HepG2 (cell line): Measurements from ENCODE around the gene PRDM10. TPM values are rescaled to one million over a fixed set of nuclear protein-coding genes. Genes with fewer than 3 reads are reported as not detected.

Experiments used
- ATAC-seq: fragments of 200-7000 bp; cut with Tn5 transposase; 3 replicates; pipeline ENCODE4 v1.9.1; 2020; ENCODE audit warnings: mild to moderate bottlenecking, moderate library complexity
- BruUV-seq: library from RNA; stranded (reverse); fragments of 400-500 nt; replicated peaks from 2 replicates; lab custom pipeline; 2021; lab: Mats Ljungman, UMichigan
- CTCF ChIA-PET: fragments of 300-600 bp; formaldehyde crosslinking; extraction: SDS; loops from one replicate; lab custom pipeline; 2021; ENCODE audit warnings: low total read pairs, inconsistent platforms, low intra/inter-chr PET ratio; lab: Yijun Ruan, JAX
- POLR2A ChIA-PET: fragments of 350-600 bp; sonication (Branson Sonifier 250); formaldehyde crosslinking; loops from one replicate; lab custom pipeline; 2020; ENCODE audit warnings: antibody characterized with exemption, inconsistent platforms; lab: Yijun Ruan, JAX
- DNase-seq: peaks from one replicate; pipeline ENCODE4 v3.0.0-alpha.2; 2015; ENCODE audit warnings: low spot score
- FAIRE-seq: peaks from 3 replicates; lab custom pipeline; 2011; peaks lifted over from hg19 to GRCh38; lab: Jason Lieb, UNC
- H2AFZ ChIP-seq: one replicate; pipeline ENCODE4 v1.6.1; 2011; ENCODE audit warnings: low read length, inconsistent platforms
- H3K27ac ChIP-seq: fragments of 300-600 bp; 3 replicates; pipeline ENCODE4 v1.8.0; 2011; ENCODE audit warnings: mixed run types, mild to moderate bottlenecking, mixed read lengths, low read length, inconsistent platforms; ENCODE audit not compliant: insufficient read depth; ENCODE audit errors: extremely low read length
- H3K27me3 ChIP-seq, 2 experiments: fragments of 200-600 bp in 1 of 2; 2 replicates in 1 of 2; 3 replicates in 1 of 2; pipeline versions ENCODE4 v1.6.0 to v1.8.0; 2011; ENCODE audit warnings: low read length in 2 of 2, mild to moderate bottlenecking in 2 of 2, moderate library complexity in 2 of 2, inconsistent platforms in 1 of 2; ENCODE audit not compliant: insufficient read depth in 2 of 2, control insufficient read depth in 1 of 2
- H3K36me3 ChIP-seq, 2 experiments: fragments of 200-600 bp in 1 of 2; replicated peaks in 1 of 2; 2 replicates in 1 of 2; 3 replicates in 1 of 2; pipeline versions ENCODE4 v1.5.1 to v1.8.0; 2011; ENCODE audit warnings: low read length in 2 of 2, inconsistent platforms in 1 of 2; ENCODE audit not compliant: insufficient read depth in 2 of 2, control insufficient read depth in 1 of 2
- H3K4me1 ChIP-seq: 2 replicates; pipeline ENCODE4 v1.5.1; 2012; ENCODE audit warnings: low read length, inconsistent platforms; ENCODE audit not compliant: insufficient read depth
- H3K4me2 ChIP-seq: 2 replicates; pipeline ENCODE4 v1.6.0; 2011; ENCODE audit warnings: low read depth, low read length, inconsistent platforms
- H3K4me3 ChIP-seq, 3 experiments: fragments of 200-600 bp in 1 of 3; sonication (generic), shearing (Covaris generic) in 1 of 3; replicated peaks in 1 of 3; 2 replicates each; pipeline ENCODE4 v1.5.1; 2011 to 2016; ENCODE audit warnings: low read length in 3 of 3, inconsistent platforms in 2 of 3, low read depth in 2 of 3, mild to moderate bottlenecking in 2 of 3, control low read depth in 1 of 3, mixed read lengths in 1 of 3; ENCODE audit not compliant: insufficient read depth in 1 of 3
- H3K79me2 ChIP-seq: one replicate; pipeline ENCODE4 v1.6.1; 2011; ENCODE audit warnings: low read length, inconsistent platforms; ENCODE audit not compliant: insufficient read depth
- H3K9ac ChIP-seq: 2 replicates; pipeline ENCODE4 v1.6.0; 2011; ENCODE audit warnings: mild to moderate bottlenecking, low read depth, low read length, inconsistent platforms; ENCODE audit not compliant: insufficient read depth
- H3K9me3 ChIP-seq: 2 replicates; pipeline ENCODE4 v1.5.1; 2012; ENCODE audit warnings: mild to moderate bottlenecking, low read length
- H4K20me1 ChIP-seq: 2 replicates; pipeline ENCODE4 v1.6.0; 2011; ENCODE audit warnings: inconsistent platforms, mild to moderate bottlenecking, low read length, moderate library complexity; ENCODE audit not compliant: insufficient read depth
- ESRRA ChIP-seq: sonication (generic); formaldehyde crosslinking; IDR thresholded peaks from 2 replicates; pipeline ENCODE4 v1.5.1; 2020; ENCODE audit warnings: mild to moderate bottlenecking, low read depth, missing genetic modification reagents
- PBX2 ChIP-seq: IDR thresholded peaks from 2 replicates; pipeline ENCODE4 v1.6.1; 2016; ENCODE audit warnings: control low read depth
- RORA ChIP-seq: sonication (generic); formaldehyde crosslinking; IDR thresholded peaks from 2 replicates; pipeline ENCODE4 v1.5.0; 2020; ENCODE audit warnings: mild to moderate bottlenecking, missing genetic modification reagents, moderate library complexity
- STAT6 ChIP-seq: sonication (generic); formaldehyde crosslinking; IDR thresholded peaks from 2 replicates; pipeline ENCODE4 v1.4.0; 2020; ENCODE audit warnings: missing genetic modification reagents, mild to moderate bottlenecking, borderline replicate concordance
- TEAD3 ChIP-seq: optimal IDR thresholded peaks from 2 replicates; pipeline ENCODE3; 2016; ENCODE audit warnings: borderline replicate concordance
- ZFP36L1 ChIP-seq: sonication (generic); formaldehyde crosslinking; IDR thresholded peaks from 2 replicates; pipeline ENCODE4 v1.8.0; 2022; ENCODE audit warnings: mild to moderate bottlenecking, missing genetic modification reagents, moderate library complexity
- ZNF513 ChIP-seq: sonication (generic); formaldehyde crosslinking; conservative IDR thresholded peaks from 2 replicates; pipeline ENCODE4 v1.5.0; 2020; ENCODE audit warnings: missing genetic modification reagents
- WGBS: methylation state at CpG from one replicate; pipeline ENCODE4 v1.1.6; 2017; ENCODE audit warnings: low lambda C conversion rate; 5-methylcytosine and 5-hydroxymethylcytosine counted together
- in situ Hi-C: cut with HindIII; loops from 2 replicates; pipeline ENCODE4 v1.10.0; 2017; ENCODE audit warnings: low pct_unique_long_range_greater_than_20kb; ENCODE audit not compliant: extremely low pct_ligation_motif_present
- intact Hi-C: fragments of 100-400 bp; cut with micrococcal nuclease; formaldehyde crosslinking; loops from one replicate; pipeline ENCODE4 v1.10.0; 2022; ENCODE audit not compliant: unreplicated experiment
- polyA plus RNA-seq, 8 experiments: library from polyadenylated mRNA; depleted of rRNA in 3 of 8; stranded (reverse) in 7 of 8; unstranded in 1 of 8; fragments of >200 nt; fragmentation: Illumina TruSeq in 4 of 8; extraction: Trizol in 4 of 8; gene quantifications; 2 replicates each; pipeline versions ENCODE4 v1.2.1 to v1.2.3, GENCODE V29; 2011 to 2016; ENCODE audit warnings: low read depth in 4 of 8, missing spikeins in 1 of 8, mixed read lengths in 1 of 8; ENCODE audit not compliant: insufficient read depth in 1 of 8
- total RNA-seq, 5 experiments: library from RNA; depleted of rRNA; stranded (reverse); fragments of >200 nt; fragmentation: Illumina TruSeq; extraction: Trizol; gene quantifications; 2 replicates each; pipeline ENCODE4 v1.2.3, GENCODE V29; 2016; ENCODE audit warnings: low read depth in 1 of 5
- TF ChIP-seq, protein P1 (sequence below): sonication (generic); formaldehyde crosslinking; IDR thresholded peaks from 2 replicates; pipeline ENCODE4 v1.8.0; 2022; ENCODE audit warnings: low read depth, missing genetic modification reagents

Gene PRDM10
- total and polyA plus RNA-seq, 2 of the 13 experiments (the other 11 are each of a cell fraction or from before 2014, with no cell fraction given) = 5.7 to 5.8 TPM

GRCh38 chr11:129928923-129929692 lies 73.5 kb downstream of the PRDM10 start:
- Histone ChIP-seq H3K4me1 (no peaks in the 10 kb centered on the region), H4K20me1 (no peaks in the 10 kb centered on the region), H3K9ac (no peak overlapping the region), H3K4me3 (no peak overlapping the region), H3K9me3 (no peaks in the 10 kb centered on the region), H3K4me2 (no peak overlapping the region), H3K27me3 (no peaks in the 10 kb centered on the region), H3K27ac (no peak overlapping the region), H2AFZ (no peak overlapping the region), H3K36me3 (peaks cover 2 to 28% of the 10 kb centered on the region in 2 experiments), H3K79me2 (no peaks in the 10 kb centered on the region)
- POLR2A ChIA-PET = interaction anchor here (0.7 to 1.2 kb wide), 2 partner anchors 15 to 74 kb away, joined by 3 read pairs; no protein-coding TSS in a partner anchor
- no TSS peak for BruUV-seq
- in situ Hi-C loops = loop anchor here (5.0 kb wide), 1 partner anchor 203 kb away; no protein-coding TSS in a partner anchor
- intact Hi-C loops = no loop called here
- CTCF ChIA-PET = no interaction called here
- no peak for DNase-seq
- WGBS = 96% methylated on average over 3 of the region's 3 CpGs
- no peak for TF ChIP-seq TEAD3 (CRISPR knock-in tag)
- ATAC-seq = no peak
- FAIRE-seq = no peak

DNA sequence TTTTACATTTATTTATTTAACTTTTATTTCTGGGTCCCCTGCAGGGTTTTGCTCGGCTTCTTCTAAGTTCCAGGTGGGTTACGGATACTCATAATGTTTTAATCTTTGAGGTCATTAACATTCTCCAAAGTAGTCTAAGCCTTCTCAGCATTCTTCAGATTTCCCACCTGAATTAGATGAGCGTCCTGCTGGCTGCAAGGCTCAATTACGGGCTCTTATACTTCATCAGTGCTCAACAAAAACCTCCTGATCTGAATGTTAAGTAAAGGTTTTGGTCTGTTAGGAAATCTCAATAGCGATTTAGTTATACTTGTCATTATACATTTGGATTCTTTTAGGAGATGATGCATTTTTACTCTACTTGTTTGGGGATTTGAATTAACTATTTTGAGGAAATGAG lies 80.0 kb downstream of the PRDM10 start:
- H2AFZ ChIP-seq = no peak overlapping the region
- no peak for TF ChIP-seq RORA (CRISPR knock-in tag)
- TF ChIP-seq, protein P1, sequence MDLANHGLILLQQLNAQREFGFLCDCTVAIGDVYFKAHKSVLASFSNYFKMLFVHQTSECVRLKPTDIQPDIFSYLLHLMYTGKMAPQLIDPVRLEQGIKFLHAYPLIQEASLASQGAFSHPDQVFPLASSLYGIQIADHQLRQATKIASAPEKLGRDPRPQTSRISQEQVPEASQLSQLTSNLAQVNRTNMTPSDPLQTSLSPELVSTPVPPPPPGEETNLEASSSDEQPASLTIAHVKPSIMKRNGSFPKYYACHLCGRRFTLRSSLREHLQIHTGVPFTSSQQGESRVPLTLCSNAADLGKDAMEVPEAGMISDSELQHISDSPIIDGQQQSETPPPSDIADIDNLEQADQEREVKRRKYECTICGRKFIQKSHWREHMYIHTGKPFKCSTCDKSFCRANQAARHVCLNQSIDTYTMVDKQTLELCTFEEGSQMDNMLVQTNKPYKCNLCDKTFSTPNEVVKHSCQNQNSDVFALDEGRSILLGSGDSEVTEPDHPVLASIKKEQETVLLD (CRISPR knock-in tag) = no peak
- TF ChIP-seq ESRRA = no peak
- TF ChIP-seq STAT6 (CRISPR knock-in tag) = no peak
- no peak for TF ChIP-seq ZNF513 (CRISPR knock-in tag)
- TF ChIP-seq ZFP36L1 (CRISPR knock-in tag) = no peak
- TF ChIP-seq PBX2 (CRISPR knock-in tag) = no peak

More for the DNA sequence above, 80.0 kb downstream of the PRDM10 start:
- Histone ChIP-seq H3K9me3 (no peaks in the 10 kb centered on the region), H3K4me3 (no peak overlapping the region), H3K9ac (no peak overlapping the region), H3K4me1 (no peaks in the 10 kb centered on the region), H3K27me3 (no peaks in the 10 kb centered on the region), H3K27ac (no peak overlapping the region), H4K20me1 (no peaks in the 10 kb centered on the region), H3K79me2 (no peaks in the 10 kb centered on the region), H3K36me3 (peaks cover 2 to 27% of the 10 kb centered on the region in 2 experiments), H3K4me2 (no peak overlapping the region)
- in situ Hi-C loops = no loop called here
- intact Hi-C loops = loop anchor here (1.0 to 5.0 kb wide), 3 partner anchors 80 to 222 kb away; partner anchors contain the start of gene PRDM10
- no peak for ATAC-seq
- BruUV-seq = no TSS peak
- WGBS = 97% methylated on average over 5 of the region's 5 CpGs
- no peak for FAIRE-seq
- ChIA-PET CTCF (interaction anchor here (0.9 to 4.8 kb wide), 3 partner anchors 138 to 210 kb away, joined by 3 to 33 read pairs (median 6); no protein-coding TSS in a partner anchor), POLR2A (interaction anchor here (1.0 kb wide), 1 partner anchor 210 kb away, joined by 3 read pairs; no protein-coding TSS in a partner anchor)
- DNase-seq = no peak
